PC-3 (cell line): ENCODE measurements around the gene ERMARD. TPM values are rescaled to one million over a fixed set of nuclear protein-coding genes. Genes with fewer than 3 reads are reported as not detected.

Experiments
- ATAC-seq: fragments of 200-7000 bp; cut with Tn5 transposase; 2 replicates; pipeline ENCODE4 v1.9.1; 2020; ENCODE audit warnings: mild to moderate bottlenecking, moderate library complexity
- BruUV-seq: library from RNA; stranded (reverse); fragments of 400-500 nt; replicated peaks from 2 replicates; lab custom pipeline; 2021; lab: Mats Ljungman, UMichigan
- CTCF ChIA-PET: fragments of 300-600 bp; sonication (Branson Sonifier 250); formaldehyde crosslinking; loops from one replicate; lab custom pipeline; 2022; ENCODE audit warnings: antibody characterized with exemption; lab: Charles Lee
- POLR2A ChIA-PET: fragments of 300-600 bp; sonication (Branson Sonifier 250); formaldehyde crosslinking; loops from one replicate; lab custom pipeline; 2022; ENCODE audit warnings: antibody characterized with exemption; ENCODE audit not compliant: unreplicated experiment; lab: Charles Lee
- DNase-seq: peaks from one replicate; pipeline ENCODE4 v3.0.0-alpha.2; 2015
- H2AFZ ChIP-seq: fragments of 300-600 bp; sonication (generic); 2 replicates; pipeline ENCODE4 v1.6.0; 2016; ENCODE audit warnings: antibody characterized with exemption, low read length
- H3F3A ChIP-seq: fragments of 300-600 bp; sonication (generic); one replicate; pipeline ENCODE4 v1.6.0; 2017; ENCODE audit warnings: antibody characterized with exemption, low read length, control low read depth, mild to moderate bottlenecking; ENCODE audit not compliant: unreplicated experiment
- H3K27ac ChIP-seq: fragments of 300-600 bp; sonication (generic); 2 replicates; pipeline ENCODE4 v1.5.1; 2016; ENCODE audit warnings: mild to moderate bottlenecking, low read length
- H3K27me3 ChIP-seq: fragments of 300-600 bp; sonication (generic); 2 replicates; pipeline ENCODE4 v1.6.1; 2016; ENCODE audit warnings: low read length, mixed read lengths
- H3K36me3 ChIP-seq: fragments of 300-600 bp; sonication (generic); 2 replicates; pipeline ENCODE4 v1.6.1; 2016; ENCODE audit warnings: low read depth, mixed run types, low read length, mixed read lengths
- H3K4me1 ChIP-seq: fragments of 300-600 bp; sonication (generic); 2 replicates; pipeline ENCODE4 v1.5.1; 2016; ENCODE audit warnings: low read length; ENCODE audit not compliant: insufficient read depth
- H3K4me2 ChIP-seq: fragments of 300-600 bp; sonication (generic); 2 replicates; pipeline ENCODE4 v1.6.0; 2016; ENCODE audit warnings: low read length
- H3K4me3 ChIP-seq: fragments of 300-600 bp; sonication (generic); 2 replicates; pipeline ENCODE4 v1.5.1; 2016; ENCODE audit warnings: mild to moderate bottlenecking, low read length, mixed read lengths
- H3K79me2 ChIP-seq: fragments of 300-600 bp; sonication (generic); 2 replicates; pipeline ENCODE4 v1.6.1; 2017; ENCODE audit warnings: low read length, mixed read lengths
- H3K9ac ChIP-seq: fragments of 300-600 bp; sonication (generic); 2 replicates; pipeline ENCODE4 v1.6.0; 2016; ENCODE audit warnings: mild to moderate bottlenecking, low read length
- H3K9me2 ChIP-seq: fragments of 300-600 bp; sonication (generic); replicated peaks from 2 replicates; pipeline ENCODE4 v1.6.1; 2016; ENCODE audit warnings: mixed run types, low read length, mixed read lengths
- H3K9me3 ChIP-seq: fragments of 300-600 bp; sonication (generic); 2 replicates; pipeline ENCODE4 v1.6.1; 2016; ENCODE audit warnings: low read length, mixed read lengths
- H4K20me1 ChIP-seq: fragments of 300-600 bp; sonication (generic); 2 replicates; pipeline ENCODE4 v1.6.1; 2016; ENCODE audit warnings: low read length, mixed read lengths
- CTCF ChIP-seq: fragments of 300-600 bp; sonication (generic); conservative IDR thresholded peaks from 2 replicates; pipeline ENCODE4 v1.5.1; 2017; ENCODE audit warnings: antibody characterized with exemption, low read depth, mild to moderate bottlenecking, low read length
- EZH2 ChIP-seq: fragments of 300-600 bp; sonication (generic); IDR thresholded peaks from one replicate; pipeline ENCODE4 v1.6.1; 2017; ENCODE audit warnings: antibody characterized with exemption, mild to moderate bottlenecking, low read length; ENCODE audit not compliant: unreplicated experiment
- EZH2phosphoT487 ChIP-seq: fragments of 300-600 bp; sonication (generic); IDR thresholded peaks from 2 replicates; pipeline ENCODE4 v1.6.1; 2018; ENCODE audit warnings: mild to moderate bottlenecking, antibody characterized with exemption, low read length, borderline replicate concordance
- intact Hi-C: fragments of 100-400 bp; cut with micrococcal nuclease; formaldehyde crosslinking; loops from 2 replicates; pipeline ENCODE4 v1.9.0; 2023
- total RNA-seq: library from RNA; depleted of rRNA; stranded (reverse); fragments of >200 nt; gene quantifications from 2 replicates; pipeline ENCODE4 v1.2.3, GENCODE V29; 2014

The ERMARD gene
- total RNA-seq, 1 experiment from 2014 or later, result 16.3 TPM

GRCh38 chr6:169719117-169719516 lies 32.3 kb upstream of the ERMARD start:
- CTCF ChIA-PET, result no interaction called here
- H3K4me2 ChIP-seq, result no peak overlapping the region

DNA sequence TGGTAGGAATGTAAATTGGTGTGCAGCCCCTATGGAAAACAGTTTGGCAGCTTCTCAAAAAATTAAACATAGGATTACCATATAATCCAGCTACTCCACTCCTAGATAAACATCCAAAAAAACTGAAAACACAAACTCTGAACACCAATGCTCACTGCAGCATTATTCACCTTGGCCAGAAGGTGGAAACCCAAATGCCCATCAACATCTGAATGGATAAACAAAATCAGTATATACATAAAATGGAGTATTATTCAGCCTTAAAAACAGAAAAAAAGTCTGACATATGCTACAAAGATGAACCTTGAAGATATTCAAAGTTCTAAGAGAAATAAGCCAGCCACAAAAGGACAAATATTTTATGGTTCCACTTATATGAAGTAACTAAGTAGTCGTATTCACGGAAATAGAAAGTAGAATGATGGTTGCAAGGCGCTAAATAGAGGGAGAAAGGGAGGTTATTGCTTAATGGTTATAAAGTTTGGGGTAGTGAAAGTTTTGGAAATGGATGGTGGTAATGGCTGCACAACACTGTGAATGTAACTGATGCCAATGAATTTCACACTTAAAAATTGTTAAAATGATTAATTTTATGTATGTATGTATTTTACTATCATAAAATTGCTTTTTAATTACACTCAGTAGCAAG lies 31.1 kb upstream of the ERMARD start:
- no peaks in the 10 kb centered on the region for H3K27me3 ChIP-seq
- ChIA-PET POLR2A (no interaction called here), CTCF (no interaction called here)
- H3F3A ChIP-seq, result no peaks in the 10 kb centered on the region
- no peak overlapping the region for H2AFZ ChIP-seq
- H4K20me1 ChIP-seq, result peaks cover 4% of the 10 kb centered on the region; the same call in 1 of the 2 replicates
- no peaks in the 10 kb centered on the region for H3K36me3 ChIP-seq
- H3K4me1 ChIP-seq, result peaks cover 13% of the 10 kb centered on the region
- no peaks in the 10 kb centered on the region for H3K9me3 ChIP-seq
- H3K4me3 ChIP-seq, result no peak overlapping the region
- DNase-seq, result no peak
- intact Hi-C loops, result loop anchor here (10.0 kb wide), 1 partner anchor 834 kb away; the partner anchor contains the start of genes PSMB1 and TBP
- H3K9me2 ChIP-seq, result no peaks in the 10 kb centered on the region
- TF ChIP-seq CTCF (no peak; the same call in 1 of the 2 replicates), EZH2phosphoT487 (no peak), EZH2 (no peak)
- no peak overlapping the region for H3K9ac ChIP-seq
- ATAC-seq, result no peak
- H3K27ac ChIP-seq, result no peak overlapping the region
- BruUV-seq, result no TSS peak
- H3K4me2 ChIP-seq, result no peak overlapping the region
- H3K79me2 ChIP-seq, result peaks cover 37% of the 10 kb centered on the region

More at GRCh38 chr6:169719117-169719516, 32.3 kb upstream of the ERMARD start:
- Histone ChIP-seq H4K20me1 (peaks cover 4% of the 10 kb centered on the region; the same call in 1 of the 2 replicates), H3K4me1 (peaks cover 9% of the 10 kb centered on the region), H3K27me3 (no peaks in the 10 kb centered on the region), H3K4me3 (no peak overlapping the region), H3F3A (no peaks in the 10 kb centered on the region), H3K79me2 (peaks cover 37% of the 10 kb centered on the region), H3K9me2 (no peaks in the 10 kb centered on the region), H2AFZ (no peak overlapping the region), H3K27ac (no peak overlapping the region), H3K9me3 (no peaks in the 10 kb centered on the region), H3K36me3 (no peaks in the 10 kb centered on the region), H3K9ac (no peak overlapping the region)
- BruUV-seq, result no TSS peak
- no peak for TF ChIP-seq EZH2
- no peak for TF ChIP-seq EZH2phosphoT487
- no peak for TF ChIP-seq CTCF
- ATAC-seq (0 out of 2 replicates have a peak, but pooled peaks have one; percentile 13), DNase-seq (no peak)
- intact Hi-C loops, result no loop called here
- POLR2A ChIA-PET, result no interaction called here
